Mesenchymal stem cell (in vitro differentiated cells and primary cell): ENCODE measurements around the gene STARD8.

ENCODE experiments used
- DNase-seq: peaks from one replicate; pipeline ENCODE4 v3.0.0-alpha.2; 2013
- H2AFZ ChIP-seq: one replicate; pipeline ENCODE4 v1.6.1; 2013; ENCODE audit warnings: low read depth, mild to moderate bottlenecking, control low read depth, inconsistent platforms, low read length, moderate library complexity
- H2AK5ac ChIP-seq: 2 replicates; pipeline ENCODE4 v1.6.1; 2013; ENCODE audit warnings: low read length, moderate library complexity, mild to moderate bottlenecking, inconsistent platforms; ENCODE audit not compliant: severe bottlenecking
- H2BK120ac ChIP-seq: one replicate; pipeline ENCODE4 v1.6.1; 2013; ENCODE audit warnings: low read depth, mild to moderate bottlenecking, inconsistent platforms, low read length, moderate library complexity
- H2BK12ac ChIP-seq, 2 experiments: one replicate each; pipeline ENCODE4 v1.6.1; 2013; ENCODE audit warnings: inconsistent platforms in 2 of 2, low read length in 2 of 2, mild to moderate bottlenecking in 2 of 2, moderate library complexity in 2 of 2, control low read depth in 1 of 2
- H2BK15ac ChIP-seq: one replicate; pipeline ENCODE4 v1.6.1; 2013; ENCODE audit warnings: mild to moderate bottlenecking, low read depth, inconsistent platforms; ENCODE audit not compliant: poor library complexity, severe bottlenecking
- H2BK5ac ChIP-seq: 2 replicates; pipeline ENCODE4 v1.6.1; 2013; ENCODE audit warnings: low read depth, mild to moderate bottlenecking, low read length, control low read depth, inconsistent platforms; ENCODE audit not compliant: poor library complexity, severe bottlenecking
- H3K14ac ChIP-seq, 2 experiments: one replicate each; pipeline ENCODE4 v1.6.1; 2013; ENCODE audit warnings: inconsistent platforms in 2 of 2, low read length in 2 of 2, control low read depth in 1 of 2, mild to moderate bottlenecking in 1 of 2, moderate library complexity in 1 of 2
- H3K18ac ChIP-seq, 2 experiments: one replicate each; pipeline ENCODE4 v1.6.1; 2013; ENCODE audit warnings: inconsistent platforms in 2 of 2, low read length in 2 of 2, control low read depth in 1 of 2, low read depth in 1 of 2, mild to moderate bottlenecking in 1 of 2
- H3K23ac ChIP-seq, 2 experiments: one replicate each; pipeline ENCODE4 v1.6.1; 2013; ENCODE audit warnings: inconsistent platforms in 2 of 2, low read length in 2 of 2, mild to moderate bottlenecking in 2 of 2, moderate library complexity in 2 of 2, control low read depth in 1 of 2
- H3K27ac ChIP-seq: 2 replicates; pipeline ENCODE4 v1.5.1; 2013; ENCODE audit warnings: mild to moderate bottlenecking, moderate library complexity, low read length, control low read depth, inconsistent platforms; ENCODE audit not compliant: poor library complexity, severe bottlenecking
- H3K27me3 ChIP-seq, 2 experiments: 2 replicates each; pipeline versions ENCODE4 v1.6.1 to v1.7.0; 2013; ENCODE audit warnings: low read length in 2 of 2, mild to moderate bottlenecking in 2 of 2, moderate library complexity in 2 of 2, control low read depth in 1 of 2, inconsistent platforms in 1 of 2; ENCODE audit not compliant: control insufficient read depth in 1 of 2, insufficient read depth in 1 of 2
- H3K36me3 ChIP-seq, 2 experiments: 2 replicates each; pipeline versions ENCODE4 v1.6.1 to v1.7.0; 2013; ENCODE audit warnings: low read length in 2 of 2, control low read depth in 1 of 2, inconsistent platforms in 1 of 2, low read depth in 1 of 2, mild to moderate bottlenecking in 1 of 2; ENCODE audit not compliant: insufficient read depth in 2 of 2, control insufficient read depth in 1 of 2
- H3K4ac ChIP-seq, 2 experiments: one replicate each; pipeline ENCODE4 v1.6.1; 2013; ENCODE audit warnings: inconsistent platforms in 2 of 2, low read length in 2 of 2, mild to moderate bottlenecking in 2 of 2, moderate library complexity in 2 of 2, control low read depth in 1 of 2, low read depth in 1 of 2
- H3K4me1 ChIP-seq: 2 replicates; pipeline ENCODE4 v1.6.1; 2013; ENCODE audit warnings: low read depth, low read length, control low read depth; ENCODE audit not compliant: control insufficient read depth, insufficient read depth
- H3K4me2 ChIP-seq: 2 replicates; pipeline ENCODE4 v1.6.1; 2013; ENCODE audit warnings: low read length, mild to moderate bottlenecking, inconsistent platforms; ENCODE audit not compliant: poor library complexity, severe bottlenecking
- H3K4me3 ChIP-seq, 2 experiments: 2 replicates each; pipeline versions ENCODE4 v1.5.1 to v1.7.0; 2013; ENCODE audit warnings: low read length in 2 of 2, mild to moderate bottlenecking in 2 of 2, control low read depth in 1 of 2, low read depth in 1 of 2; ENCODE audit not compliant: insufficient read depth in 1 of 2
- H3K79me1 ChIP-seq: replicated peaks from 2 replicates; pipeline ENCODE4 v1.6.1; 2013; ENCODE audit warnings: mild to moderate bottlenecking, control low read depth, low read length, inconsistent platforms; ENCODE audit not compliant: poor library complexity, severe bottlenecking
- H3K9ac ChIP-seq: 2 replicates; pipeline ENCODE4 v1.7.0; 2013; ENCODE audit warnings: mild to moderate bottlenecking, low read length, moderate library complexity
- H3K9me3 ChIP-seq: 2 replicates; pipeline ENCODE4 v1.7.0; 2013; ENCODE audit warnings: mild to moderate bottlenecking, low read length; ENCODE audit not compliant: control insufficient read depth
- H4K8ac ChIP-seq: one replicate; pipeline ENCODE4 v1.6.1; 2013; ENCODE audit warnings: inconsistent platforms, mild to moderate bottlenecking, low read length, moderate library complexity
- H4K91ac ChIP-seq: one replicate; pipeline ENCODE4 v1.6.1; 2013; ENCODE audit warnings: mild to moderate bottlenecking, low read length, inconsistent platforms
- WGBS: methylation state at CpG from one replicate; pipeline ENCODE4 v1.1.7; 2013; ENCODE audit warnings: mixed read lengths; 5-methylcytosine and 5-hydroxymethylcytosine counted together

The STARD8 gene

DNA sequence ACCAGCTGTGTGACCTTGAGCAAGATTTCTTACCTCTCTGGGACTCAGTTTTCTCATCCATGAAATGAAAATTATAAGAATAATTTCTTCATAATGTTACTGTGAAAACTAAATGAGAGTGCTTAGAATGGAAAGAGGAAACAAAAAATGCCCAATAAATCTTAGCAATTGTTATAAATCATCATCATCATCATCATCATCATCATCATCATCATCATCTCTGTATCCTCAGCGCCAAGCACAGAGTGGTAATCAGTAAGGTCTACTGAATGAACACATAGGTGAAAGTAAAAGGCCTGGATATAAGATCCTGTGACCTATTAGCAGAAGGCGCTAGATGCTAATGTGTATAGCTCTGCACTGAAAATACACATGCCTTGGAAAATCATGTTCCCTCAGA is 6.8 kb upstream of the STARD8 start:
- H2BK5ac ChIP-seq: no peak overlapping the region
- H3K4me2 ChIP-seq: no peak overlapping the region
- no peak overlapping the region for H3K27ac ChIP-seq
- no peak overlapping the region for H2BK15ac ChIP-seq
- H2AFZ ChIP-seq: no peak overlapping the region
- WGBS: 100% methylated on average over 1 of the region's 2 CpGs
- no peaks in the 10 kb centered on the region for H3K36me3 ChIP-seq
- H3K14ac ChIP-seq: no peak overlapping the region
- H2BK12ac ChIP-seq: no peak overlapping the region
- no peaks in the 10 kb centered on the region for H3K4me1 ChIP-seq
- no peak overlapping the region for H4K91ac ChIP-seq
- H3K4me3 ChIP-seq: no peak overlapping the region
- no peaks in the 10 kb centered on the region for H3K9me3 ChIP-seq
- no peak overlapping the region for H3K18ac ChIP-seq
- no peak overlapping the region for H2AK5ac ChIP-seq
- H3K79me1 ChIP-seq: no peaks in the 10 kb centered on the region
- H3K9ac ChIP-seq: no peak overlapping the region
- no peak overlapping the region for H3K4ac ChIP-seq
- H3K23ac ChIP-seq: no peak overlapping the region
- no peak for DNase-seq
- H3K27me3 ChIP-seq: peaks cover 0 to 60% of the 10 kb centered on the region in 2 experiments
- H4K8ac ChIP-seq: no peak overlapping the region
- H2BK120ac ChIP-seq: no peak overlapping the region

DNA sequence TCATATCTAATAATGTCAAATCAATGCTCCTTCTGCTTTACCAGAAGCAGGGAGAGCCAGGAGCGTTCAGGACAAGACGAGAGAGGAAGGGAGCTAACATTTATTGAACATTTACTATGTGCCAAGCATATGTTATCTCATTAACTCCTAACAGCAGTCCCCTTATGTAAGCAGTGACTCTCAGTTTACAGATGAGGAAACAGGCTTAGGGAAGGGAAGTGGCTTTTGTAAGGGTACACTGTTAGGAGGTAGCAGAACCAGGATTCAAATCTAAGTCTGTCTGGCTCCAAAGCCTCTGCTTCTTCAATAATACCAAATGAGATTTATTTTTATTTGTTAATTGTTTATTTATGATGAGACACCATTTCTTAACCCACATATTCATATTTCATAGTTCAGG is 2.6 kb upstream of the STARD8 start:
- Histone ChIP-seq H2BK12ac (no peak overlapping the region), H3K18ac (no peak overlapping the region), H2AK5ac (no peak overlapping the region), H3K23ac (no peak overlapping the region), H3K9ac (no peak overlapping the region), H3K27me3 (peaks cover 0 to 72% of the 10 kb centered on the region in 2 experiments), H4K91ac (no peak overlapping the region), H3K36me3 (no peaks in the 10 kb centered on the region), H3K79me1 (no peaks in the 10 kb centered on the region), H3K4me3 (no peak overlapping the region), H3K4me2 (no peak overlapping the region), H3K14ac (no peak overlapping the region), H3K4ac (no peak overlapping the region), H2BK120ac (no peak overlapping the region), H3K27ac (no peak overlapping the region), H2AFZ (no peak overlapping the region), H2BK15ac (no peak overlapping the region), H2BK5ac (no peak overlapping the region), H3K9me3 (no peaks in the 10 kb centered on the region), H4K8ac (no peak overlapping the region), H3K4me1 (peaks cover 8% of the 10 kb centered on the region)
- no peak for DNase-seq
- no CpG with 5 or more reads among the region's 2 CpGs for WGBS

DNA sequence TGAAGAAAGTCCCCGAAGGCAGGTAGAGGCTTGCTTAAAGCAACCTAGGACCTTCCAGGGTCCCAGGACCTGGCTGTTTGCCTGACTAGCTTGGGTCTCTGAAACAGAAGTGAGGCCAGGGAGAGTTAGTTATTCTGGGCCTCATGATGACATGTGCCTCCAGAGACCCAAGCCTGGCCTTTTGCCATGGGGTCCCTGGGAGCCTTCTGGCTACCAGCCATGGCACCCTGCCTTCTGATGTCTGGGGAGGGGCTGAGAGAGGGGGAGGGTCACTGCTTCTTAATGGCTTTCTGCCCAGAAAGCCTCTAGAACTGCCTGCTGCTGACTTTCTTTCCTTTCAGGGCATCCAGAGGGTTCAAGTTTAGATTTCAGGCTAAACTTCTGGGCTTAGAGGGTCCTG is 1.0 kb upstream of the STARD8 start:
- Histone ChIP-seq H3K27me3 (peaks cover 0 to 56% of the 10 kb centered on the region in 2 experiments), H2AFZ (no peak overlapping the region), H3K4me2 (no peak overlapping the region), H2AK5ac (no peak overlapping the region), H4K8ac (no peak overlapping the region), H3K9me3 (no peaks in the 10 kb centered on the region), H3K36me3 (no peaks in the 10 kb centered on the region), H2BK15ac (no peak overlapping the region), H2BK5ac (no peak overlapping the region), H3K14ac (no peak overlapping the region), H3K4ac (no peak overlapping the region), H2BK12ac (no peak overlapping the region), H3K4me3 (no peak overlapping the region), H3K27ac (no peak overlapping the region), H2BK120ac (no peak overlapping the region), H3K4me1 (peaks cover 10% of the 10 kb centered on the region), H3K9ac (no peak overlapping the region), H3K79me1 (peaks cover 1% of the 10 kb centered on the region), H3K18ac (no peak overlapping the region), H4K91ac (no peak overlapping the region), H3K23ac (no peak overlapping the region)
- WGBS: 100% methylated on average over 1 of the region's 1 CpG
- no peak for DNase-seq

DNA sequence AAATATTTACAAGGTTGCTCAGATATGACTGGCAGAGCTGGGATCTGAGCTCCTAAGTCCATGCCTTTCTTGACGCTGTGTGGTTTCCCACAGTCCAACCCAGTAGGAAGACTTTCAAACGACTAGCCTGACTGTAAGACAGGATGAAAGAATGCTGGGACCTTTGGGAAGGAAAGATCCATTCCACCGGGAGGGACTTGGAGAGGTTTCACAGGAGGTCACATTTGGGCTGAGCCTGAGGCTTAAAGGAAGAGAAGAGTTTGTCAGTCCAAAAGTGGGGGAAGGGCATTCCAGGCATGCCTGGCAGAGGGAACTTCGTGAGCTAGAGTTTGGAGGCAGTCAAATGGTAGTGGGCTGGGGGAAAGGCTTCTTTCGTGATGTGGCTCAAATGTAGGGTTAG is 1.5 kb downstream of the STARD8 start:
- no peak overlapping the region for H3K4ac ChIP-seq
- no peak overlapping the region for H2BK120ac ChIP-seq
- no peak overlapping the region for H3K14ac ChIP-seq
- H2AFZ ChIP-seq: no peak overlapping the region
- DNase-seq: no peak
- no peak overlapping the region for H3K18ac ChIP-seq
- H2BK12ac ChIP-seq: no peak overlapping the region
- H3K36me3 ChIP-seq: no peaks in the 10 kb centered on the region
- no peak overlapping the region for H2BK5ac ChIP-seq
- no peaks in the 10 kb centered on the region for H3K9me3 ChIP-seq
- WGBS: 30% methylated on average over 5 of the region's 5 CpGs
- peaks cover 0 to 43% of the 10 kb centered on the region in 2 experiments for H3K27me3 ChIP-seq
- H3K4me3 ChIP-seq: peak overlapping the region in 1 of 2 experiments; percentile 40
- H3K79me1 ChIP-seq: peaks cover 4% of the 10 kb centered on the region
- H3K27ac ChIP-seq: no peak overlapping the region
- H3K9ac ChIP-seq: no peak overlapping the region
- H3K4me2 ChIP-seq: no peak overlapping the region
- peaks cover 20% of the 10 kb centered on the region for H3K4me1 ChIP-seq
- no peak overlapping the region for H2AK5ac ChIP-seq
- no peak overlapping the region for H4K91ac ChIP-seq
- H4K8ac ChIP-seq: no peak overlapping the region
- no peak overlapping the region for H2BK15ac ChIP-seq
- no peak overlapping the region for H3K23ac ChIP-seq
